Suprapubic skin (tissue), 3 donors: Measurements from ENCODE around the gene FKBP7.

Source experiments
- CTCF ChIP-seq, 2 donors: fragments of 200-600 bp in 1 of 2; fragments of 450-650 bp in 1 of 2; sonication (generic) in 1 of 2; IDR thresholded peaks; one replicate each; pipeline ENCODE4 v1.5.1; 2016 to 2019; ENCODE audit warnings: antibody characterized with exemption in 2 of 2, mild to moderate bottlenecking in 1 of 2, moderate library complexity in 1 of 2
- POLR2A ChIP-seq, 2 donors: fragments of 450-650 bp; IDR thresholded peaks; one replicate each; pipeline ENCODE4 v1.6.1; 2017; ENCODE audit warnings: antibody characterized with exemption in 2 of 2, mild to moderate bottlenecking in 2 of 2, moderate library complexity in 2 of 2

DNA sequence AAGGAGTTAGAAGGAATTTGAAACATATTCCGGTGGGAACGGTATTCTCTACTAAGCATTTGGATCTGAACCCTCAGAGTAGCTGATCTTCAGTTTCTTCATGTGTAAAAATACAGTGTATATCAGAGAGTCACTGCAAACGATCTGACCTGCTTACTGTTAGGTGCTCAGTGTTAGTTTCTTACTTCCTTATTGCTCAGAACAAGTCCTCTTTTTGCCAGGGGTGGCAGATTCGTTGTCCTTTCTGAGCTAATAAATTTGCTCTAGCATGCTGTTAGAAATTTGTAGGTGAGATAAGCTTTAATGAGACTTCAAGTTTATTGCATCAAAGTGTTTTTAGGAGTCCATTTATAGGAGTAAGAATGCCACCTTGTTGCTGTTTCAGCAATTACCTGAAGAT is 17.6 kb upstream of the FKBP7 start:
- TF ChIP-seq CTCF (IDR thresholded peaks at IDR 0.05) = no peak
- TF ChIP-seq POLR2A (IDR thresholded peaks at IDR 0.05) = no peak
